SH-SY5Y (cell line): ENCODE measurements around the gene FCRL6.

Experiments
- GATA2 ChIP-seq: IDR thresholded peaks from 2 replicates; pipeline ENCODE4 v1.6.1; 2011; ENCODE audit warnings: mild to moderate bottlenecking, low read depth, low read length
- GATA3 ChIP-seq: IDR thresholded peaks from 2 replicates; pipeline ENCODE4 v1.6.1; 2011; ENCODE audit warnings: low read depth, mild to moderate bottlenecking, low read length, moderate library complexity

DNA sequence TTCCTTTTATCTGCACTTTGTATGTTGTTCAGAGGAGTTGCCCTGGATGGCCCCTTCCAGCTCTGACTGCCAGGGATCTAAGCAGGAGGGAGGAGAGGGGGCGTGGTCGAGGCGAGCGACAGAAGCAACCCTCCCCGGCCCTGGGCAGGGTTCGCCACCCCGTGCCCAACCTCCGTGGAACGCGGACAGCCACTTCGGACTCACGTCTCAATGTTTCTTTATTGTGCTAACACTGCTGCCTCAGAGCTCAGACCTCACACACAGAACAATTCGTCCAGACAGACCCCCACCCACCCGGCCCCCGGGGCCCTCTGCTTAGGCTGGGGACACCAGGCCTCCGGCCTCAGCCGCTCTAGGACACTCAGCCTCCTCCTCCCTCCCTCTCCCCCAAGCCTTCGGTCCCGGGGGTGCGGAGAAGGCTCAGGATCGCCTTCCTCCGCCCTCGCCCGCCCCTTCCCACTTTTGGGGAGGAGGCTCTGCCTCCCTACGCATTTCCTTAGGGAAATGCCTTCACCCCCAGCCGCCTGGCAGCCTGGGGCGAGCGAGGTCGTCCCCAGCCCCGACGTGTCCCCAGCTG, 52.0 kb downstream of the FCRL6 start:
- TF ChIP-seq GATA2: no peak
- no peak for TF ChIP-seq GATA3
